Measurements from ENCODE around the gene SIX3. TPM values are rescaled to one million over a fixed set of nuclear protein-coding genes. Genes with fewer than 3 reads are reported as not detected.
A peak's percentile ranks its signal among the peaks of the same experiment; 100 is the strongest.

Gene SIX3
- total and polyA plus RNA-seq, 2 donors (not counting 1 experiment from before 2014, with no cell fraction given), result not detected

DNA sequence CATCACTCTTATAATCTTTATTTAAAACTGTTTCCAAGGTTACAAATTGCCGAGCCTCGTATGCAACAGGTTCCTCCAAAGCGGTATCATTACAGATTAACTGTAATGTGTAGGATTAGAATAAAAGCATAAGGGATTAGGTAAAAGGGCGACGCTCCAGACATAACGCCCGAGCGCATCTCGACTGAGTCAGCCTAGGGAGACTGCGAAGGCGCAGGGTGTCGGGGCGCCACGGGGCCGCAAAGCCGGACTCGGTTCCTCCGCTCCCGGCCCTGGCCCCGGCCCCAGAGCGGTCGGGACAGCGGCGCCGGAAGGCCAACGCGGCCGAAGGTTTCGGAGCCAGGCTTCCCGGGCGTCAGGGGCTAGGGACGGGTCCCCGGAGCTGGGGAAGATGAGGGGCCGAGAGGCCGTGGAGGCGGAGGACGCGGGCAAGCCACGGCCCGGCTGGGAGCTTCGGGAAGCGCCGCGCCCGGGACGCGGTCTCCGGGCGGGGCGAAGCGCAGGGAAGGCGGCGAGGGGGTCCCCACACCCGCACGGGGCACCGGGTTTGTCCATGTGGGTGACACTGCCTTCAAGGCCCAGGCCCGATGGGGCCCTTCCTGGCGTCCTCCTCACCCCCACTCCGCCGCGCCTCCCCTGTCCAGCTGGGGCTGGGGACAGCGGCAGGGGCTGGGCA, 12.9 kb upstream of the SIX3 start:
- H3K27me3 Mint-ChIP-seq, result peaks cover 85% of the 10 kb centered on the region
- peaks cover 0 to 50% (median 0%) of the 10 kb centered on the region in 3 donors for H3K9me3 ChIP-seq (ENCODE audit: control extremely low read depth in 1 of 3, control insufficient read depth in 2 of 3, insufficient read depth in 1 of 3, low read length in 2 of 3)
- H2AFZ ChIP-seq (ENCODE audit: insufficient read depth, low read depth, low read length, poor library complexity, severe bottlenecking), result peak overlapping the region; percentile 49
- POLR2A ChIA-PET, result no interaction called here
- CTCF ChIA-PET, result no interaction called here
- peak overlapping the region; percentile 23 for H3K9ac ChIP-seq (ENCODE audit: low read length)
- H3K27ac ChIP-seq (ENCODE audit: low read length in 2 of 2), result no peak overlapping the region
- TF ChIP-seq EZH2 (IDR thresholded peaks at IDR 0.05; ENCODE audit: borderline replicate concordance, insufficient read depth, low read depth, low read length, poor library complexity, severe bottlenecking), result peak; percentile 79
- TF ChIP-seq, protein P1, sequence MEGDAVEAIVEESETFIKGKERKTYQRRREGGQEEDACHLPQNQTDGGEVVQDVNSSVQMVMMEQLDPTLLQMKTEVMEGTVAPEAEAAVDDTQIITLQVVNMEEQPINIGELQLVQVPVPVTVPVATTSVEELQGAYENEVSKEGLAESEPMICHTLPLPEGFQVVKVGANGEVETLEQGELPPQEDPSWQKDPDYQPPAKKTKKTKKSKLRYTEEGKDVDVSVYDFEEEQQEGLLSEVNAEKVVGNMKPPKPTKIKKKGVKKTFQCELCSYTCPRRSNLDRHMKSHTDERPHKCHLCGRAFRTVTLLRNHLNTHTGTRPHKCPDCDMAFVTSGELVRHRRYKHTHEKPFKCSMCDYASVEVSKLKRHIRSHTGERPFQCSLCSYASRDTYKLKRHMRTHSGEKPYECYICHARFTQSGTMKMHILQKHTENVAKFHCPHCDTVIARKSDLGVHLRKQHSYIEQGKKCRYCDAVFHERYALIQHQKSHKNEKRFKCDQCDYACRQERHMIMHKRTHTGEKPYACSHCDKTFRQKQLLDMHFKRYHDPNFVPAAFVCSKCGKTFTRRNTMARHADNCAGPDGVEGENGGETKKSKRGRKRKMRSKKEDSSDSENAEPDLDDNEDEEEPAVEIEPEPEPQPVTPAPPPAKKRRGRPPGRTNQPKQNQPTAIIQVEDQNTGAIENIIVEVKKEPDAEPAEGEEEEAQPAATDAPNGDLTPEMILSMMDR (IDR thresholded peaks at IDR 0.05), result no peak
- H3K27ac Mint-ChIP-seq, result no peak overlapping the region
- peaks cover 0 to 85% (median 79%) of the 10 kb centered on the region in 4 experiments for H3K27me3 ChIP-seq (replicated peaks in 1 of 4; ENCODE audit: control extremely low read depth in 1 of 4, control insufficient read depth in 3 of 4, insufficient read depth in 4 of 4, low read length in 3 of 4)
- H3K4me2 ChIP-seq (replicated peaks; ENCODE audit: low read depth, low read length, poor library complexity, severe bottlenecking), result peak overlapping the region; percentile 70
- DNase-seq, result peak; percentile 41
- H4K20me1 ChIP-seq (ENCODE audit: control insufficient read depth, insufficient read depth, low read length, poor library complexity, severe bottlenecking), result no peaks in the 10 kb centered on the region
- peaks cover 38 to 53% of the 10 kb centered on the region in 2 donors for H3K4me1 ChIP-seq (ENCODE audit: control insufficient read depth in 2 of 2, insufficient read depth in 2 of 2, low read length in 2 of 2)
- intact Hi-C loops (cut with micrococcal nuclease), result no loop called here
- H3K4me3 Mint-ChIP-seq, result peak overlapping the region; percentile 64
- WGBS (ENCODE audit: insufficient coverage), result 8% methylated on average over 62 of the region's 62 CpGs
- peaks cover 29% of the 10 kb centered on the region for H3K4me1 Mint-ChIP-seq
- no peaks in the 10 kb centered on the region for H3K79me2 ChIP-seq (ENCODE audit: control insufficient read depth, insufficient read depth, low read length)
- H3K36me3 ChIP-seq (replicated peaks in 1 of 2; ENCODE audit: control extremely low read depth in 1 of 2, control insufficient read depth in 1 of 2, extremely low read depth in 1 of 2, insufficient read depth in 2 of 2, low read length in 1 of 2), result no peaks in the 10 kb centered on the region
- peak overlapping the region in 3 of 5 experiments; percentile 15 to 30 (median 24) for H3K4me3 ChIP-seq (ENCODE audit: control extremely low read depth in 1 of 5, extremely low read depth in 1 of 5, insufficient read depth in 1 of 5, low read depth in 2 of 5, low read length in 4 of 5)
- ATAC-seq (ENCODE audit: low read depth), result no peak
- H3K9me3 Mint-ChIP-seq (ENCODE audit: insufficient read depth), result no peaks in the 10 kb centered on the region

DNA sequence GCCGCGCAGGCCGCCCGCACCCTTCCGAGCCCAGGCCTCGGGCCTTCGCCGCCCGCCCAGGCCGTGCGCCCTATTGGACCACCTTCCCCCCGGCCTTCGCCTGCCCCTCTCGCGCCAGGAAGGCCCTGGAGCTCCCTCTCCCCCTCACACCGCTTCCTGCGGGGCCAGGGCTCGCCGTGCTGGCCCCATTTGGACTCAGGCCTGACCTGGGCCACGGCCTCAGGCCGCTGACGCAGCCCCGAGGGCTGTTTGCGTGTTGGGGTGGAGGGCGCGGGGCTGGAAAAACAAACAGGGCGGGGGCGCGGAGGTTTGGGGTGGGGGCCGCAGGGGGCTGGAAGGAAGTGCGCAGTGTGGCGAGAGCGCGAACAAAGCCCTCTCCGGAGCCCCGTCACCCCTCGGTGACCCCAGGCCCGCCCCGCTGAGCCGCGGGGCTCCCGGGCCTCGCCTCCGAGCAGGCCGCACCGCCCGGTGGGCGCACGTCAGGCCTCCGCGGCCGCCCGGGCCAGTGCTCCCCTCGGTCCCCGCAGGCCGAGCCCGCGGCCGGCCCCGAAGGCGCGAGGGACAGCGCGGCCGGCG, 12.3 kb upstream of the SIX3 start:
- WGBS (ENCODE audit: insufficient coverage), result 14% methylated on average over 58 of the region's 66 CpGs
- Histone ChIP-seq H3K36me3 (replicated peaks in 1 of 2; ENCODE audit: control extremely low read depth in 1 of 2, control insufficient read depth in 1 of 2, extremely low read depth in 1 of 2, insufficient read depth in 2 of 2, low read length in 1 of 2) (no peaks in the 10 kb centered on the region), H3K9ac (ENCODE audit: low read length) (peak overlapping the region; percentile 23), H3K27ac (ENCODE audit: low read length in 2 of 2) (no peak overlapping the region), H3K4me1 (ENCODE audit: control insufficient read depth in 2 of 2, insufficient read depth in 2 of 2, low read length in 2 of 2) (peaks cover 41 to 58% of the 10 kb centered on the region in 2 donors), H3K9me3 (ENCODE audit: control extremely low read depth in 1 of 3, control insufficient read depth in 2 of 3, insufficient read depth in 1 of 3, low read length in 2 of 3) (peaks cover 0 to 55% (median 0%) of the 10 kb centered on the region in 3 donors), H3K79me2 (ENCODE audit: control insufficient read depth, insufficient read depth, low read length) (no peaks in the 10 kb centered on the region), H2AFZ (ENCODE audit: insufficient read depth, low read depth, low read length, poor library complexity, severe bottlenecking) (peak overlapping the region; percentile 33), H3K27me3 (replicated peaks in 1 of 4; ENCODE audit: control extremely low read depth in 1 of 4, control insufficient read depth in 3 of 4, insufficient read depth in 4 of 4, low read length in 3 of 4) (peaks cover 0 to 85% (median 79%) of the 10 kb centered on the region in 4 experiments), H3K4me3 (ENCODE audit: control extremely low read depth in 1 of 5, extremely low read depth in 1 of 5, insufficient read depth in 1 of 5, low read depth in 2 of 5, low read length in 4 of 5) (peak overlapping the region in 3 of 5 experiments; percentile 15 to 30 (median 24)), H3K4me2 (replicated peaks; ENCODE audit: low read depth, low read length, poor library complexity, severe bottlenecking) (peak overlapping the region; percentile 70), H4K20me1 (ENCODE audit: control insufficient read depth, insufficient read depth, low read length, poor library complexity, severe bottlenecking) (no peaks in the 10 kb centered on the region)
- Mint-ChIP-seq H3K9me3 (ENCODE audit: insufficient read depth) (no peaks in the 10 kb centered on the region), H3K4me1 (peaks cover 33% of the 10 kb centered on the region), H3K27ac (no peak overlapping the region), H3K27me3 (peaks cover 81% of the 10 kb centered on the region), H3K4me3 (no peak overlapping the region)
- DNase-seq (peak; percentile 36), ATAC-seq (ENCODE audit: low read depth) (no peak)
- CTCF ChIA-PET, result interaction anchor here (2.2 kb wide), 1 partner anchor 450 kb away, joined by 6 read pairs; no protein-coding TSS in a partner anchor
- POLR2A ChIA-PET, result no interaction called here
- intact Hi-C loops (cut with micrococcal nuclease), result no loop called here
- TF ChIP-seq, protein P1 (IDR thresholded peaks at IDR 0.05), result no peak
- TF ChIP-seq EZH2 (IDR thresholded peaks at IDR 0.05; ENCODE audit: borderline replicate concordance, insufficient read depth, low read depth, low read length, poor library complexity, severe bottlenecking), result no peak

Measured in B cell (primary cell).